ENCODE data around the gene NECTIN1.

The NECTIN1 gene

DNA sequence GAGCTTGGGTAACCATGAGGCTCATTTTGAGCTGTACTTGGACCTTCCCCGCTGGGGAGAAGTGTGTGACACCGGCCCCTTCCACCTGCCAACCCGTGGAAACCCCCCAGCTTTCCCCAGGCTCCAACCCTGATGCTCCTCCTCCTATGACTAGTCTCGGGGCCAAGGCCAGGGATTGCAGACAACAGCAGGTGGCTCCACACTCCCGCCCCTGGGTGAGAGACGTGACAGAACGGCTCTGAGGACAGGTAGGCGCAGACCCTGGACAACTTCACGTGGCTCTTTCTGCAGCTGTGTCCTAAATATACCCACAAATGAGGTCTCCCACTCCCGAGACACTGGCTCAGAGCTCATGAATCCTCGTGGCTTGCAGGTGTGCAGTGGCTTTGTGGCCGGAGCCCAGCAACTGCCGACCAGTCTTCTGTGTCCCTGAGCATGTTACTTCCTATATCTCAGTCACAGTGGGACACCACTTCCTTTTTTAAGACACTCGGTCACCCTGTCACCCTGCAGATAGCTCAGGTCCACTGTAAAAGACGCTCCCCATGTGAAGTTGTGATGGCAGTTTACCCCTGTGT, 55.2 kb downstream of the NECTIN1 start:
- H3K9me3 ChIP-seq (ENCODE audit: low read depth, low read length) = no peaks in the 10 kb centered on the region
- no peak overlapping the region for H3K27ac ChIP-seq
- no peak for TF ChIP-seq EZH2 (IDR thresholded peaks at IDR 0.05)
- no peak for TF ChIP-seq FOXP2 (optimal IDR thresholded peaks at IDR 0.05; ENCODE audit: control extremely low read depth, extremely low read length, insufficient read depth)
- TF ChIP-seq POLR2AphosphoS5 (IDR thresholded peaks at IDR 0.05; ENCODE audit: borderline replicate concordance, low read depth, low read length) = no peak
- DNase-seq (ENCODE audit: low read depth, low spot score) = no peak
- no peak overlapping the region for H3K4me3 ChIP-seq
- H3K36me3 ChIP-seq (ENCODE audit: insufficient read depth, low read length) = no peaks in the 10 kb centered on the region
- H3K9ac ChIP-seq (ENCODE audit: insufficient read length) = no peak overlapping the region

DNA sequence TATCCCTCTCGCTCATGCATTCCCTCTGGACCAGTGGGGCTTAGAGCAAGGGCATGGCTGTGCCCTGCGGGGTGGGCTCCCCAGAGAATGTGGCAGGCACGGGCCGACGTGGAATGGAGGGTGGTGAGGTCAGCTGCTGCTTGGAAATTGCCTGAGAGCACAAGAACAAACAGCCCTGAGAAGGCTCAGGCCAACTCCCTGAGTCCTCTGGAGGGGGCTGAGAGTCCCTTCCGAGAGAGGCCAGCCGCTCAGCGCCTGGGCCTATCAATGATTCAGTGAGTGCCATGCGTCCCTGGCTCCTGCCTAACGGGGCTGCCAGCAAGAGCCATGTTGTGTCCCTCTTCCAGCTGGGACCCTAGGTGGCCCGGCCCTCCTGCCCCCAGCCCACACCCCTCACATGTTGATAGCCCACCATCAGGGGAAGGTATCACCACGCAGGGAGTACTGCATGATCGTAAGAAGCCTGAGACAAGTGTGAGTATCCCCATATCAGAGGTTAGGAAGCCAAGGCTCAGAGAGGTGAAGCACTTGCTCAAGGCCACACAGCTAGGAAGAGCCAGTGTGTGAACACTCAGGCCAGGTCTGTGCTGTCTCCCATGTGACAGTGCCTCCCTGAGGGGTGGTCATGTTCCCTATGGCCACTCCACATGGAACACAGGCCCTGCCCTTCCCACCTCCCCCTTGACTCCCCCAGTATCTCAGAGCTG, 55.8 kb downstream of the NECTIN1 start:
- H3K27ac ChIP-seq = no peak overlapping the region
- H3K9ac ChIP-seq (ENCODE audit: insufficient read length) = no peak overlapping the region
- DNase-seq (ENCODE audit: low read depth, low spot score) = no peak

DNA sequence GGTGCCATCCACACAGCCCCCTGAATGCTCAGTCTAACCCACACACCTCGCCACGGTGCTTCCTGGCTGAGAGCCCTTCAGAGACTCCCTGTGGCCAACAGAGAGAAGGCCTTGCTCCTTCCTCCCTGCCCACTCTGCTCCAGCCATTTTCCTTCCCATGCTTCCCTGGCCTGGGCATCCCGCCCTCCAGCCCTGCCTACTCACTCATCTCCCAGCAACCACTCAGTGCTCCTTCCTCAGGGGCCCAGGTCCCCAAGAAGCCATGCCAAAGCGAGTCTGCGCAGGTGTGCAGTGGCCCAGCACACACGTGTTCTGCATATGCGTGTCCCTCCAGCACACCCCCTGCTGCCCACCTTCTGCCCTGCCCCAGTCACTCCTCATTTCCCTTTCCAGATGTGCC, 56.4 kb downstream of the NECTIN1 start:
- H3K36me3 ChIP-seq (ENCODE audit: insufficient read depth, low read length) = no peaks in the 10 kb centered on the region
- no peak overlapping the region for H3K4me3 ChIP-seq
- DNase-seq (ENCODE audit: low read depth, low spot score) = no peak
- H3K9me3 ChIP-seq (ENCODE audit: low read depth, low read length) = no peaks in the 10 kb centered on the region
- no peak overlapping the region for H3K27ac ChIP-seq
- TF ChIP-seq POLR2AphosphoS5 (IDR thresholded peaks at IDR 0.05; ENCODE audit: borderline replicate concordance, low read depth, low read length) (no peak), EZH2 (IDR thresholded peaks at IDR 0.05) (no peak), FOXP2 (optimal IDR thresholded peaks at IDR 0.05; ENCODE audit: control extremely low read depth, extremely low read length, insufficient read depth) (no peak)
- H3K9ac ChIP-seq (ENCODE audit: insufficient read length) = no peak overlapping the region

More for the DNA sequence above, 55.8 kb downstream of the NECTIN1 start:
- Histone ChIP-seq H3K9me3 (ENCODE audit: low read depth, low read length) (no peaks in the 10 kb centered on the region), H3K36me3 (ENCODE audit: insufficient read depth, low read length) (no peaks in the 10 kb centered on the region), H3K4me3 (no peak overlapping the region)
- TF ChIP-seq EZH2 (IDR thresholded peaks at IDR 0.05) = no peak
- no peak for TF ChIP-seq POLR2AphosphoS5 (IDR thresholded peaks at IDR 0.05; ENCODE audit: borderline replicate concordance, low read depth, low read length)
- TF ChIP-seq FOXP2 (optimal IDR thresholded peaks at IDR 0.05; ENCODE audit: control extremely low read depth, extremely low read length, insufficient read depth) = no peak

DNA sequence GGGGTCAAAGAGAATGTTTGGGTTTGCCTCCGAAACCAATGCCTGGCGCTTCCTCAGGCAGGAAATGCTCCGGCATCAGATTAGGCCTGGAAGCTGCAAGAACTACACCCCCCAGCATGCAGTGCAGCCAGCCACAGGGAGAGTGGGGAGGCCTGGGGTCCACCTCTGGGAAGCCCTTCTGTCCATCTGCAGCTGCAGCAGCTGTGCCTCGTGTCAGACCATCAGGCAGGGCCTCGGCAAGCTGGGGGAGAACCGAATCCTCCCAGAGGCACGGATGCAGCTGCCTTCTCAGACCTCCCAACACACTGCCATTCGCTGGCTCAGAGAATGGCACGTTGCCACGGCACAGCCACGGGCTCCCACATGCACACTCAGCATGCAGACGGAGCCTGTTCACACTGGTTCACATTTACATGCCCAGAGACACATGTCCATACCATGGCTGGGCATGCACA, 57.4 kb downstream of the NECTIN1 start:
- Histone ChIP-seq H3K36me3 (ENCODE audit: insufficient read depth, low read length) (no peaks in the 10 kb centered on the region), H3K9me3 (ENCODE audit: low read depth, low read length) (no peaks in the 10 kb centered on the region), H3K9ac (ENCODE audit: insufficient read length) (no peak overlapping the region), H3K27ac (no peak overlapping the region), H3K4me3 (no peak overlapping the region)
- TF ChIP-seq POLR2AphosphoS5 (IDR thresholded peaks at IDR 0.05; ENCODE audit: borderline replicate concordance, low read depth, low read length) (no peak), FOXP2 (optimal IDR thresholded peaks at IDR 0.05; ENCODE audit: control extremely low read depth, extremely low read length, insufficient read depth) (no peak), EZH2 (IDR thresholded peaks at IDR 0.05) (no peak)
- DNase-seq (ENCODE audit: low read depth, low spot score) = no peak

DNA sequence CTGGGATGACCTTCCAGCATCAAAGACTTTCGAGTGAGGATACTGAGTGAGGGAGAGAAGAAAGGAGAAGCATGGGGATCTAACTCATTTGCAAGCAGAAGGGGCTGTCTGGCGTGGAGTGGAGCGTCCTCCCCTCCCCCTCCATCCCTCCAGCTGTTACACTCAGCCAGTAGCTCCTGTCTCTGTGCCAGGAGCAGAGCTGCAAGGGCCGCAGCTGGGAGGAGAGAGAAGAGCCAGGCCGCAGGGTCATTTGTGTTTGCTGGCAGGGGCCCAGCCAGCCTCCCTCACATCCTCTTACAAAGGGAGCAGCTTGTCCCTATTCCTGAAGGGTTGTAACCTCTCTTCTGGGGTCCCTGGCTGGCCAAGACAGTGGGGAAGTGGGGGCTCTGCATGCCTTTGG, 57.9 kb downstream of the NECTIN1 start:
- TF ChIP-seq POLR2AphosphoS5 (IDR thresholded peaks at IDR 0.05; ENCODE audit: borderline replicate concordance, low read depth, low read length) (no peak), FOXP2 (optimal IDR thresholded peaks at IDR 0.05; ENCODE audit: control extremely low read depth, extremely low read length, insufficient read depth) (no peak), EZH2 (IDR thresholded peaks at IDR 0.05) (no peak)
- no peak overlapping the region for H3K9ac ChIP-seq (ENCODE audit: insufficient read length)
- H3K36me3 ChIP-seq (ENCODE audit: insufficient read depth, low read length) = no peaks in the 10 kb centered on the region
- no peak overlapping the region for H3K27ac ChIP-seq
- DNase-seq (ENCODE audit: low read depth, low spot score) = no peak
- H3K4me3 ChIP-seq = no peak overlapping the region
- no peaks in the 10 kb centered on the region for H3K9me3 ChIP-seq (ENCODE audit: low read depth, low read length)

DNA sequence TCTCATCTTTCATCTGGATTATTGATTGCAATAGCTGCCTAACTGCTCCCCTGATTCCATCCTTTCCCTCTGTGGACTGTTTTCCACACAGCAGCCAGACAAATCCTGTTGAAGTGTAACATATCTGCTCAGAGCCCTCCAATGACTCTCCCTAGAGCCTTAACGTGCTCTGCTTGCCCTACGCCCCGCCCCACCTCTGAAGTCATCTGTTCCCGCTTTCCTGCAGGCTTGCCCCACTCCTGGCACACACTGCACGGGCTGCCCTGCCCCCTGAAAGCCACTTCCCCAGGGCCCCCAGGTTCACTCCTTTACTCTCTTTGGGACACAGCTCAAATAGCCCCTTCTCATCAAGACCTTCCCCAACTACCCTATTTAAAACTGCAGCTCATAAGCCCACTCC, 59.5 kb downstream of the NECTIN1 start:
- Histone ChIP-seq H3K9me3 (ENCODE audit: low read depth, low read length) (no peaks in the 10 kb centered on the region), H3K9ac (ENCODE audit: insufficient read length) (no peak overlapping the region), H3K27ac (no peak overlapping the region), H3K36me3 (ENCODE audit: insufficient read depth, low read length) (no peaks in the 10 kb centered on the region), H3K4me3 (no peak overlapping the region)
- TF ChIP-seq FOXP2 (optimal IDR thresholded peaks at IDR 0.05; ENCODE audit: control extremely low read depth, extremely low read length, insufficient read depth) = no peak
- no peak for TF ChIP-seq POLR2AphosphoS5 (IDR thresholded peaks at IDR 0.05; ENCODE audit: borderline replicate concordance, low read depth, low read length)
- no peak for TF ChIP-seq EZH2 (IDR thresholded peaks at IDR 0.05)
- no peak for DNase-seq (ENCODE audit: low read depth, low spot score)

DNA sequence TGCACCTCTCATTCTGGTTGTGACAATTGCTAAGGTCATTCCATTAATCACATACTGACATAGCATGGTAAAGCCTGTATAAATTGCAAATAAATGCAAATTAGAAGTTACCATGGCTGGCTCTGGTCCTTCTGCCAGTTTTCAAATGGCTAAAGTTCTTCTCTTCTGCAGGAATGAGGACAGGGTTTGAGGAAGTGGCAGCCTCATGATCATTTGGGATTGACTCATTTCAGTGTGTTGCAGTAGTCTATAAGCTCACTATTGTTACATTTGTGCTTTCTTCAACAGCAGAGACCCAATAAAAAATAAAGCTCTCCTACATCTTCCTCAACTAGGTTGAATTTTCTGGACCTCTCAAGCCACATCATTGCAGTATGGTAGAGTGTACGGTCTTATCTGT, 60.3 kb downstream of the NECTIN1 start:
- H3K36me3 ChIP-seq (ENCODE audit: insufficient read depth, low read length) = no peaks in the 10 kb centered on the region
- TF ChIP-seq FOXP2 (optimal IDR thresholded peaks at IDR 0.05; ENCODE audit: control extremely low read depth, extremely low read length, insufficient read depth) (no peak), EZH2 (IDR thresholded peaks at IDR 0.05) (no peak), POLR2AphosphoS5 (IDR thresholded peaks at IDR 0.05; ENCODE audit: borderline replicate concordance, low read depth, low read length) (no peak)
- DNase-seq (ENCODE audit: low read depth, low spot score) = no peak

DNA sequence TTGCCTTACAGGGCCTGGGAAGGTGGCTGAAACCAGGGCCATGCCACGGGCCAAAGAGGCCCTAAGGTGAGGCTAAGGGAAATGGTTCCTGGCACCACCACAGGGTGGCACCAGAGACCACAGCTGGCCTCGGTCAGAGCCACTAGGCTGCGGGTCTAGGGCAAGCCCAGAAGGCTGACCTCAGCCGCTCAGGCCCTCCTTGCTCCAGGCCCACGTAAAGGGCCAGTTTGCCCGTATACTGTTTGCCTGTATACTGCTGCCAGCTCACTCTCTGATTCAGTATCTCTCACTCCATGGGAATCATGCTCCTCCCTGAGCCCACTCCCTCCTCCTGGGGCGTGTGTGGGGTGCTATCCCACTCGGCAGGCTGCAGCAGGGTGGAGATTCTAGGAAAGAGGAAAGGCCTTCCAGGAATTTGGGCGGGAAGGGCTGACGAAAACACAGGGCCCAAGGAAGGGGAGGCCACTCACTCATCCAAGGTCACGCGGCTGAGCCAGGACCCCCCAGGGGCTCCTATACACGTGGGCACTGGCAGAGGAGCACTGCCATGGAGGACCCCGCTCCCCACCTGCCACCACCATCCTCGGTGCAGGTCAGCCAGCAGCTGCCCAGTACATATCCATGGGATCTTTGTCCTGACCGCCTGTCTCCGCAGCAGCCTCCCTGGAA, 62.4 kb downstream of the NECTIN1 start:
- no peaks in the 10 kb centered on the region for H3K9me3 ChIP-seq (ENCODE audit: low read depth, low read length)
- no peak for DNase-seq (ENCODE audit: low read depth, low spot score)
- H3K27ac ChIP-seq = no peak overlapping the region
- no peak overlapping the region for H3K9ac ChIP-seq (ENCODE audit: insufficient read length)
- no peak overlapping the region for H3K4me3 ChIP-seq
- H3K36me3 ChIP-seq (ENCODE audit: insufficient read depth, low read length) = no peaks in the 10 kb centered on the region
- TF ChIP-seq EZH2 (IDR thresholded peaks at IDR 0.05) = no peak

More for the DNA sequence above, 60.3 kb downstream of the NECTIN1 start:
- Histone ChIP-seq H3K9me3 (ENCODE audit: low read depth, low read length) (no peaks in the 10 kb centered on the region), H3K27ac (no peak overlapping the region), H3K4me3 (no peak overlapping the region), H3K9ac (ENCODE audit: insufficient read length) (no peak overlapping the region)

Data from SK-N-MC (cell line).